H1 (cell line): ENCODE data around the gene ANO6. TPM values are rescaled to one million over a fixed set of nuclear protein-coding genes. Genes with fewer than 3 reads are reported as not detected.

Experiments
- CBX8 ChIP-seq: fragments of 300-800, 300-1000 bp; sonication (generic); IDR thresholded peaks from 2 replicates; pipeline ENCODE4 v1.7.1; 2016; ENCODE audit warnings: low read depth, low read length, borderline replicate concordance
- GABPA ChIP-seq: IDR thresholded peaks from 2 replicates; pipeline ENCODE4 v1.6.1; 2011; ENCODE audit warnings: mild to moderate bottlenecking, low read length, moderate library complexity, borderline replicate concordance; ENCODE audit not compliant: insufficient read depth
- TAF1 ChIP-seq: IDR thresholded peaks from 2 replicates; pipeline ENCODE4 v1.6.1; 2011; ENCODE audit warnings: mild to moderate bottlenecking, low read depth, low read length
- polyA plus RNA-seq, 7 experiments: library from polyadenylated mRNA; depleted of rRNA in 3 of 7; stranded (reverse) in 5 of 7; unstranded in 2 of 7; fragments of >200 nt in 5 of 7; fragments of 200-250 nt in 2 of 7; gene quantifications; 1 replicate in 5 of 7; 2 replicates in 1 of 7; 4 replicates in 1 of 7; pipeline versions ENCODE4 v1.2.1 to v1.2.3, GENCODE V29; 2011 to 2013; ENCODE audit warnings: missing spikeins in 2 of 7, mixed read lengths in 2 of 7
- total RNA-seq: library from RNA; stranded (reverse); fragmentation: NEBNext Ultra II Directional; extraction: Animal tissue kit (Norgen Biotek cat#: 25700); gene quantifications from 2 replicates; pipeline ENCODE4 v1.2.1, GENCODE V29; 2021
- TF ChIP-seq, protein P1 (sequence below): fragments of 300-600 bp; sonication (generic); IDR thresholded peaks from 2 replicates; pipeline ENCODE4 v1.7.1; 2012; ENCODE audit warnings: low read length, moderate library complexity, mild to moderate bottlenecking, inconsistent platforms; ENCODE audit not compliant: insufficient replicate concordance
- TF ChIP-seq, protein P2 (sequence below): IDR thresholded peaks from 2 replicates; pipeline ENCODE4 v1.6.1; 2012; ENCODE audit warnings: inconsistent platforms

The ANO6 gene
- total and polyA plus RNA-seq, 2 of the 8 experiments (the other 6 are each of a cell fraction or from before 2014, with no cell fraction given): 15.1 to 39.7 TPM

DNA sequence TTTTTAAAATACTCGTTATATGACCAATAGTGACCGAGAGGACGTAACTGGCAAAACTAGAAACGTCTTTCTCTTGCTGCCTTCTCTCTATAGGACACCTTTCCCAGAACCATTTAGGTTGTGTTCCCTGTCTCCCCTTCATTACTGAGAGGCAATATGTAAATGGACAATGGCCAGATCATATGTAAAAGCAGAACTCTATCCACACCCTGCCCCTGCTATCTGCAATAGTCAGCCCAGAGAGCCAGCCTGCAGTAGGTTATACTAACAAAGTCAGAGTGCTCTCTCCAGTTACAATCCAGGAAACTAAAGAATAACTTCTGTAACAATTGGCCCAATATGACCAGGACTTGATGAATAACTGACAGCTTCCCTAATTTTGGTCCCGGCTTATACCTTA is 216.8 kb downstream of the ANO6 start (continued):
- TF ChIP-seq, protein P1, sequence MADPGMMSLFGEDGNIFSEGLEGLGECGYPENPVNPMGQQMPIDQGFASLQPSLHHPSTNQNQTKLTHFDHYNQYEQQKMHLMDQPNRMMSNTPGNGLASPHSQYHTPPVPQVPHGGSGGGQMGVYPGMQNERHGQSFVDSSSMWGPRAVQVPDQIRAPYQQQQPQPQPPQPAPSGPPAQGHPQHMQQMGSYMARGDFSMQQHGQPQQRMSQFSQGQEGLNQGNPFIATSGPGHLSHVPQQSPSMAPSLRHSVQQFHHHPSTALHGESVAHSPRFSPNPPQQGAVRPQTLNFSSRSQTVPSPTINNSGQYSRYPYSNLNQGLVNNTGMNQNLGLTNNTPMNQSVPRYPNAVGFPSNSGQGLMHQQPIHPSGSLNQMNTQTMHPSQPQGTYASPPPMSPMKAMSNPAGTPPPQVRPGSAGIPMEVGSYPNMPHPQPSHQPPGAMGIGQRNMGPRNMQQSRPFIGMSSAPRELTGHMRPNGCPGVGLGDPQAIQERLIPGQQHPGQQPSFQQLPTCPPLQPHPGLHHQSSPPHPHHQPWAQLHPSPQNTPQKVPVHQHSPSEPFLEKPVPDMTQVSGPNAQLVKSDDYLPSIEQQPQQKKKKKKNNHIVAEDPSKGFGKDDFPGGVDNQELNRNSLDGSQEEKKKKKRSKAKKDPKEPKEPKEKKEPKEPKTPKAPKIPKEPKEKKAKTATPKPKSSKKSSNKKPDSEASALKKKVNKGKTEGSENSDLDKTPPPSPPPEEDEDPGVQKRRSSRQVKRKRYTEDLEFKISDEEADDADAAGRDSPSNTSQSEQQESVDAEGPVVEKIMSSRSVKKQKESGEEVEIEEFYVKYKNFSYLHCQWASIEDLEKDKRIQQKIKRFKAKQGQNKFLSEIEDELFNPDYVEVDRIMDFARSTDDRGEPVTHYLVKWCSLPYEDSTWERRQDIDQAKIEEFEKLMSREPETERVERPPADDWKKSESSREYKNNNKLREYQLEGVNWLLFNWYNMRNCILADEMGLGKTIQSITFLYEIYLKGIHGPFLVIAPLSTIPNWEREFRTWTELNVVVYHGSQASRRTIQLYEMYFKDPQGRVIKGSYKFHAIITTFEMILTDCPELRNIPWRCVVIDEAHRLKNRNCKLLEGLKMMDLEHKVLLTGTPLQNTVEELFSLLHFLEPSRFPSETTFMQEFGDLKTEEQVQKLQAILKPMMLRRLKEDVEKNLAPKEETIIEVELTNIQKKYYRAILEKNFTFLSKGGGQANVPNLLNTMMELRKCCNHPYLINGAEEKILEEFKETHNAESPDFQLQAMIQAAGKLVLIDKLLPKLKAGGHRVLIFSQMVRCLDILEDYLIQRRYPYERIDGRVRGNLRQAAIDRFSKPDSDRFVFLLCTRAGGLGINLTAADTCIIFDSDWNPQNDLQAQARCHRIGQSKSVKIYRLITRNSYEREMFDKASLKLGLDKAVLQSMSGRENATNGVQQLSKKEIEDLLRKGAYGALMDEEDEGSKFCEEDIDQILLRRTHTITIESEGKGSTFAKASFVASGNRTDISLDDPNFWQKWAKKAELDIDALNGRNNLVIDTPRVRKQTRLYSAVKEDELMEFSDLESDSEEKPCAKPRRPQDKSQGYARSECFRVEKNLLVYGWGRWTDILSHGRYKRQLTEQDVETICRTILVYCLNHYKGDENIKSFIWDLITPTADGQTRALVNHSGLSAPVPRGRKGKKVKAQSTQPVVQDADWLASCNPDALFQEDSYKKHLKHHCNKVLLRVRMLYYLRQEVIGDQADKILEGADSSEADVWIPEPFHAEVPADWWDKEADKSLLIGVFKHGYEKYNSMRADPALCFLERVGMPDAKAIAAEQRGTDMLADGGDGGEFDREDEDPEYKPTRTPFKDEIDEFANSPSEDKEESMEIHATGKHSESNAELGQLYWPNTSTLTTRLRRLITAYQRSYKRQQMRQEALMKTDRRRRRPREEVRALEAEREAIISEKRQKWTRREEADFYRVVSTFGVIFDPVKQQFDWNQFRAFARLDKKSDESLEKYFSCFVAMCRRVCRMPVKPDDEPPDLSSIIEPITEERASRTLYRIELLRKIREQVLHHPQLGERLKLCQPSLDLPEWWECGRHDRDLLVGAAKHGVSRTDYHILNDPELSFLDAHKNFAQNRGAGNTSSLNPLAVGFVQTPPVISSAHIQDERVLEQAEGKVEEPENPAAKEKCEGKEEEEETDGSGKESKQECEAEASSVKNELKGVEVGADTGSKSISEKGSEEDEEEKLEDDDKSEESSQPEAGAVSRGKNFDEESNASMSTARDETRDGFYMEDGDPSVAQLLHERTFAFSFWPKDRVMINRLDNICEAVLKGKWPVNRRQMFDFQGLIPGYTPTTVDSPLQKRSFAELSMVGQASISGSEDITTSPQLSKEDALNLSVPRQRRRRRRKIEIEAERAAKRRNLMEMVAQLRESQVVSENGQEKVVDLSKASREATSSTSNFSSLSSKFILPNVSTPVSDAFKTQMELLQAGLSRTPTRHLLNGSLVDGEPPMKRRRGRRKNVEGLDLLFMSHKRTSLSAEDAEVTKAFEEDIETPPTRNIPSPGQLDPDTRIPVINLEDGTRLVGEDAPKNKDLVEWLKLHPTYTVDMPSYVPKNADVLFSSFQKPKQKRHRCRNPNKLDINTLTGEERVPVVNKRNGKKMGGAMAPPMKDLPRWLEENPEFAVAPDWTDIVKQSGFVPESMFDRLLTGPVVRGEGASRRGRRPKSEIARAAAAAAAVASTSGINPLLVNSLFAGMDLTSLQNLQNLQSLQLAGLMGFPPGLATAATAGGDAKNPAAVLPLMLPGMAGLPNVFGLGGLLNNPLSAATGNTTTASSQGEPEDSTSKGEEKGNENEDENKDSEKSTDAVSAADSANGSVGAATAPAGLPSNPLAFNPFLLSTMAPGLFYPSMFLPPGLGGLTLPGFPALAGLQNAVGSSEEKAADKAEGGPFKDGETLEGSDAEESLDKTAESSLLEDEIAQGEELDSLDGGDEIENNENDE: no peak
- TF ChIP-seq GABPA (no peak), TAF1 (no peak), CBX8 (no peak)
- TF ChIP-seq, protein P2, sequence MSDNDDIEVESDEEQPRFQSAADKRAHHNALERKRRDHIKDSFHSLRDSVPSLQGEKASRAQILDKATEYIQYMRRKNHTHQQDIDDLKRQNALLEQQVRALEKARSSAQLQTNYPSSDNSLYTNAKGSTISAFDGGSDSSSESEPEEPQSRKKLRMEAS: no peak
